HG03354 (cell line): Measurements from ENCODE around the gene CDK16.

Experiments used
- ATAC-seq: cut with Tn5 transposase; IDR thresholded peaks from one replicate; pipeline ENCODE4 v1.9.1; 2021; ENCODE audit warnings: mild to moderate bottlenecking; ENCODE audit not compliant: unreplicated experiment, poor library complexity, severe bottlenecking

CDK16 gene

GRCh38 chrX:47202877-47203276, 15.6 kb upstream of the CDK16 start:
- no peak for ATAC-seq

GRCh38 chrX:47204970-47205369, 13.5 kb upstream of the CDK16 start:
- no peak for ATAC-seq

GRCh38 chrX:47206316-47206715, 12.2 kb upstream of the CDK16 start:
- no peak for ATAC-seq

GRCh38 chrX:47208108-47208507, 10.4 kb upstream of the CDK16 start:
- no peak for ATAC-seq

GRCh38 chrX:47209508-47210238, 8.8 kb upstream of the CDK16 start:
- no peak for ATAC-seq

GRCh38 chrX:47210661-47211425, 7.6 kb upstream of the CDK16 start:
- ATAC-seq = no peak

GRCh38 chrX:47212381-47213293, 5.8 kb upstream of the CDK16 start:
- ATAC-seq = no peak

GRCh38 chrX:47214435-47215077, 3.9 kb upstream of the CDK16 start:
- ATAC-seq = no peak

- ATAC-seq = no peak
Observed at GRCh38 chrX:47215291-47215900, 3.1 kb upstream of the CDK16 start.

- no peak for ATAC-seq
Observed at GRCh38 chrX:47216393-47216925, 2.0 kb upstream of the CDK16 start.

- ATAC-seq = no peak
Observed at GRCh38 chrX:47217121-47217851, 1.2 kb upstream of the CDK16 start.

GRCh38 chrX:47217852-47218279, 615 bp upstream of the CDK16 start:
- ATAC-seq = peak; percentile 88

- peak; percentile 3 for ATAC-seq
Observed at GRCh38 chrX:47218920-47219815, 687 bp downstream of the CDK16 start.

- ATAC-seq = no peak
Observed at GRCh38 chrX:47221756-47222155, 3.3 kb downstream of the CDK16 start.

GRCh38 chrX:47222751-47223350, 4.4 kb downstream of the CDK16 start:
- ATAC-seq = no peak

- no peak for ATAC-seq
Observed at GRCh38 chrX:47223476-47224250, 5.2 kb downstream of the CDK16 start.
